GM23248 (cell line): ENCODE results near the gene CTXND2. TPM values are rescaled to one million over a fixed set of nuclear protein-coding genes. Genes with fewer than 3 reads are reported as not detected.
"Not testable (repeated sequence)": the region's sequence is repeated elsewhere in the genome, so short reads cannot be mapped to it uniquely, and the experiment has no call there.

Source experiments
- DNase-seq: peaks from one replicate; pipeline ENCODE4 v3.0.0-alpha.2; 2015
- H2AFZ ChIP-seq: fragments of 200-600 bp; sonication (generic); 2 replicates; pipeline ENCODE4 v1.6.1; 2016; ENCODE audit warnings: antibody characterized with exemption
- H3F3A ChIP-seq: fragments of 200-600 bp; sonication (generic); 2 replicates; pipeline ENCODE4 v1.6.1; 2016; ENCODE audit warnings: mild to moderate bottlenecking, antibody characterized with exemption, mixed run types; ENCODE audit not compliant: insufficient read depth
- H3K27ac ChIP-seq: fragments of 200-600 bp; sonication (generic); 2 replicates; pipeline ENCODE4 v1.5.1; 2016; ENCODE audit warnings: mild to moderate bottlenecking
- H3K27me3 ChIP-seq: fragments of 200-600 bp; sonication (generic); replicated peaks from 2 replicates; pipeline ENCODE4 v1.6.1; 2016; ENCODE audit warnings: mild to moderate bottlenecking; ENCODE audit not compliant: insufficient read depth
- H3K36me3 ChIP-seq: fragments of 200-600 bp; sonication (generic); 2 replicates; pipeline ENCODE4 v1.6.1; 2016; ENCODE audit warnings: low read depth, mild to moderate bottlenecking
- H3K4me1 ChIP-seq: fragments of 200-600 bp; sonication (generic); 2 replicates; pipeline ENCODE4 v1.6.1; 2016; ENCODE audit warnings: mild to moderate bottlenecking; ENCODE audit not compliant: insufficient read depth
- H3K4me2 ChIP-seq: fragments of 200-600 bp; sonication (generic); one replicate; pipeline ENCODE4 v1.6.1; 2016; ENCODE audit warnings: mild to moderate bottlenecking; ENCODE audit not compliant: unreplicated experiment
- H3K4me3 ChIP-seq: fragments of 200-600 bp; sonication (generic); 2 replicates; pipeline ENCODE4 v1.5.1; 2016; ENCODE audit warnings: mild to moderate bottlenecking
- H3K79me2 ChIP-seq: fragments of 200-600 bp; sonication (generic); 2 replicates; pipeline ENCODE4 v1.6.1; 2016; ENCODE audit warnings: mild to moderate bottlenecking; ENCODE audit not compliant: insufficient read depth
- H3K9ac ChIP-seq: fragments of 200-600 bp; sonication (generic); 2 replicates; pipeline ENCODE4 v1.6.1; 2016; ENCODE audit warnings: mild to moderate bottlenecking
- H3K9me2 ChIP-seq: fragments of 200-600 bp; sonication (generic); 2 replicates; pipeline ENCODE4 v1.6.1; 2016; ENCODE audit warnings: mixed run types, mild to moderate bottlenecking, moderate library complexity; ENCODE audit not compliant: insufficient read depth
- H3K9me3 ChIP-seq: fragments of 200-600 bp; sonication (generic); one replicate; pipeline ENCODE4 v1.6.1; 2017; ENCODE audit warnings: low read depth
- H4K20me1 ChIP-seq: fragments of 200-600 bp; sonication (generic); 2 replicates; pipeline ENCODE4 v1.6.0; 2016; ENCODE audit not compliant: insufficient read depth
- EZH2 ChIP-seq: fragments of 200-600 bp; sonication (generic); IDR thresholded peaks from 2 replicates; pipeline ENCODE4 v1.6.1; 2018; ENCODE audit warnings: antibody characterized with exemption, mild to moderate bottlenecking; ENCODE audit not compliant: insufficient read depth, poor library complexity, severe bottlenecking
- EZH2phosphoT487 ChIP-seq: fragments of 200-600 bp; sonication (generic); IDR thresholded peaks from 2 replicates; pipeline ENCODE4 v1.6.1; 2018; ENCODE audit warnings: antibody characterized with exemption, moderate library complexity, mild to moderate bottlenecking, low read depth; ENCODE audit not compliant: insufficient read depth
- WGBS, 2 experiments: methylation state at CpG; one replicate each; pipeline ENCODE4 v1.1.6; 2015 to 2017; ENCODE audit warnings: low lambda C conversion rate in 2 of 2, low coverage in 1 of 2; ENCODE audit errors: missing lambda C conversion rate in 2 of 2; 5-methylcytosine and 5-hydroxymethylcytosine counted together
- in situ Hi-C: fragments of 300-500 bp; cut with MboI; formaldehyde crosslinking; loops from 2 replicates; pipeline ENCODE4 v1.15.0; 2020
- polyA plus RNA-seq: library from polyadenylated mRNA; unstranded; fragments of >200 nt; fragmentation: Nextera tagmentation; extraction: Ambion mirVana; gene quantifications from 2 replicates; pipeline ENCODE4 v1.2.1, GENCODE V29; 2016
- total RNA-seq: library from RNA; depleted of rRNA; stranded (reverse); fragments of >200 nt; shearing (Covaris generic); gene quantifications from 2 replicates; pipeline ENCODE4 v1.2.3, GENCODE V29; 2014; rRNA removed

The CTXND2 gene
- total RNA-seq (not detected in 2 replicates), polyA plus RNA-seq (not detected in 2 replicates)

DNA sequence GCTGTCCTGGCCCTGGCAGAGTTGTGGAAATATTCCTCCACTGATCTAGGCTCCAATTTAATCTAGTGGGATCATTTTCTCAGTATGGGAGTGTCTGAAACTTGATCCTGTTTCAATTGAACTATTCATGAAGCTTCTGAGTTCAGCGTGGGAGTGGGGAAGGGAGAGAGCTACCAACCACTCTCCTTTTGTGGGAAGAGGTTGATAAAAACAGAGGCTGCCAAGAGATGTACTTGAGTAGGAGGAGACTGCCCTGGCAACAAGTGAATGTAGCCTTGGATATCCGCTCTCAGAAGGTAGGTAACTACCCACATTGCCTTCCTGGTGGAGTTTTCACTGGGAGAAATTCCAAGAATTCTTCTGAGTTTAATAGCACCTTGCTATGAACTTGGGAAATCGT, at the start of gene CTXND2:
Gene CTXND2, plus strand, starts transcription at position 119 of the 400 bp plus-strand sequence. CDS start 25,179 bp downstream, outside the sequence.
- DNase-seq: peak; percentile 47
- WGBS, 2 experiments: 44 to 53% methylated on average over 3 of the region's 3 CpGs
- Histone ChIP-seq H3K9me2 (no peaks in the 10 kb centered on the region), H4K20me1 (no peaks in the 10 kb centered on the region), H3K79me2 (no peaks in the 10 kb centered on the region), H3K4me2 (no peak within 1 kb of the TSS), H3K4me3 (no peak within 1 kb of the TSS), H3K9me3 (no peaks in the 10 kb centered on the region), H3K36me3 (no peaks in the 10 kb centered on the region), H3K27me3 (no peaks in the 10 kb centered on the region), H3K4me1 (peaks cover 14% of the 10 kb centered on the region), H3K9ac (no peak within 1 kb of the TSS), H3K27ac (no peak within 1 kb of the TSS), H2AFZ (peak within 1 kb of the TSS; percentile 60; the same call in 1 of the 2 replicates), H3F3A (no peaks in the 10 kb centered on the region; the same call in 1 of the 2 replicates)
- no peak for TF ChIP-seq EZH2phosphoT487
- no peak for TF ChIP-seq EZH2
- in situ Hi-C loops: no loop called here

DNA sequence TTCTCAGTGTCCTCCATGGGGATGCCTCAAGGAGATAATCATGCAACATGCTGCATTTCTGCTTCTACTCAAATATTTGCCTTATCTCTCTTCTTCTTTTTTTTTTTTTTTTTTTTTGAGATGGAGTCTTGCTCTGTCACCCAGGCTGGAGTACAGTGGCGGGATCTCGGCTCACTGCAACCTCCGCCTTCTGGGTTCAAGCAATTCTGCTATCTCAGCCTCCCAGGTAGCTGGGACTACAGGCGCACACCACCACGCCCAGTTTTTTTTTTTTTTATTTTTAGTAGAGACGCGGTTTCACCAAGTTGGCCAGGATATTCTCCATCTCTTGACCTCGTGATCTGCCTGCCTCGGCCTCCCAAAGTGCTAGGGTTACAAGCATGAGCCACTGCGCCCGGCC, 46.1 kb upstream of the CTXND2 start:
- Histone ChIP-seq H3K36me3 (peaks cover 39% of the 10 kb centered on the region), H3K79me2 (0 out of 2 replicates have a peak, but pooled peaks cover 15% of the 10 kb centered on the region)
- H3K27ac ChIP-seq, H3K4me1 ChIP-seq, H3K9me3 ChIP-seq, H3K9me2 ChIP-seq, H4K20me1 ChIP-seq, H3K4me3 ChIP-seq, H3K9ac ChIP-seq, H2AFZ ChIP-seq, DNase-seq, H3K4me2 ChIP-seq, in situ Hi-C loops, H3F3A ChIP-seq, H3K27me3 ChIP-seq: not testable (repeated sequence)
- WGBS, 2 experiments: 94 to 97% methylated on average over 5 to 11 of the region's 11 CpGs

DNA sequence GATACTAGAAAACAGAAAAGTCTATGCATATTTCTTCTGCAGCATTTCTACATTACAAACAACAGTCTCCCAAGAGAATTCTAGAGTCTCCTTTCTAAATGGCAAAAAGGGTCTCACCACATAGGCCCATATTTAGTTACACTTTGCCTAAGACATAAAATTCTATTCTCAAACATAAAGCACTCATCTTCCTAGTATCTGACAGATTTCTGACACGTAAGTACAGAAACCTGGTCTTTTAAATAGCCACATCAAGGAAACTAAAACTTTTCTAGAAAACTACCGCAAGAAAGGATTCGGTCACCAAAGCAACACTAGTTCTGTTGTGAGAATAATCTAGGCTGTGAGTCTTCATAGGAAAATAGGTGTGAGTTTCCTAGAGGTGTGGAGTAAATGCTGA, 45.3 kb upstream of the CTXND2 start:
- DNase-seq: no peak

DNA sequence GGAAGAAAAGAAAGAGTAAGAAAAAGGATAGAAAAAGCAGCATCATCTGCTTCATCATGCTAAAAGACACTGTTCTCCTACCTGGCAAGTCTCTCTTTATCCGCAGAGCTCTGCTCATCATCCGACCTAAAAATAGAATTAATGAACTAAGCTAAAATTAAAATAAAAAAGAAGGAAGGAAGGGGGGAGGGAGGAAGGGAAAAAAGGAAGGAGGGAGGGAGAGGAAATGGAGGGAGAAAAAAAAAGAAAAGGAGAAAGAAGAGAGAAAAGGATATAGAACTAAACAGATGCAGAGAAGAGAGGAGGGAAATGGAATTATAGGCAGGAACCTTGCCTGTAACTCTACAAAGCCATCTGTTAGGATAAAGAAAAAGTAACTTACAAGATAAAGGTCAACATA, 44.6 kb upstream of the CTXND2 start:
- no peak overlapping the region for H2AFZ ChIP-seq
- 48 to 52% methylated on average over 2 of the region's 2 CpGs for WGBS, 2 experiments
- H3F3A ChIP-seq: no peaks in the 10 kb centered on the region
- TF ChIP-seq EZH2phosphoT487: no peak
- no peak for TF ChIP-seq EZH2
- no peaks in the 10 kb centered on the region for H3K4me1 ChIP-seq
- no peak overlapping the region for H3K27ac ChIP-seq
- peaks cover 21% of the 10 kb centered on the region; the same call in 1 of the 2 replicates for H3K79me2 ChIP-seq
- H3K9me3 ChIP-seq: no peaks in the 10 kb centered on the region
- no peak overlapping the region for H3K9ac ChIP-seq
- H3K27me3 ChIP-seq: no peaks in the 10 kb centered on the region
- no peak overlapping the region for H3K4me3 ChIP-seq
- in situ Hi-C loops: no loop called here
- no peaks in the 10 kb centered on the region for H3K9me2 ChIP-seq
- no peak overlapping the region for H3K4me2 ChIP-seq
- DNase-seq: no peak
- H4K20me1 ChIP-seq: no peaks in the 10 kb centered on the region
- H3K36me3 ChIP-seq: peaks cover 34% of the 10 kb centered on the region; the same call in 1 of the 2 replicates

More for the DNA sequence above, 45.3 kb upstream of the CTXND2 start:
- H3K79me2 ChIP-seq: peaks cover 15% of the 10 kb centered on the region; the same call in 1 of the 2 replicates
- H3K27me3 ChIP-seq: no peaks in the 10 kb centered on the region
- H3F3A ChIP-seq: no peaks in the 10 kb centered on the region
- 96 to 100% methylated on average over 3 of the region's 3 CpGs for WGBS, 2 experiments
- no peaks in the 10 kb centered on the region for H3K9me2 ChIP-seq
- no peaks in the 10 kb centered on the region for H3K9me3 ChIP-seq
- no peak overlapping the region for H3K4me2 ChIP-seq
- in situ Hi-C loops: no loop called here
- no peaks in the 10 kb centered on the region for H3K4me1 ChIP-seq
- no peak overlapping the region for H3K27ac ChIP-seq
- H2AFZ ChIP-seq: no peak overlapping the region
- H3K4me3 ChIP-seq: no peak overlapping the region
- peaks cover 37% of the 10 kb centered on the region; the same call in 1 of the 2 replicates for H3K36me3 ChIP-seq
- TF ChIP-seq EZH2phosphoT487 (no peak), EZH2 (no peak)
- no peaks in the 10 kb centered on the region for H4K20me1 ChIP-seq
- no peak overlapping the region for H3K9ac ChIP-seq

DNA sequence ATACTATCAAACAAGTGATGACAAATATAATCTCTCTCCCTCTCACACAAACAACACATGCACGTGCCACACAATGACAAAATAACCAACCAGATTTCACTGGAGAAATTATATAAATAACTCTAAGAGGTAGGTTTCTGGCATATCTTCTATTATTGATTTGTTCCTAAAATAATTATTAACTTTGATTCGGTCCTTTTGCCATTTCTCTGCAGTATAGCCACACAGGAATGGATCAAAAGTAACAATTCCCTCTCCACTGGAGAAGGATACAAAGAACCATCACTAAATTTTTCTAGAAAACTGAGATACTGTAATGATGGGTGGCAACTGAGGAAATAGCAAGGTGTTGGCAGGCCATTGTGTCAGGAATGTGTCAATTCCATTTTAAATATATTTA, 44.0 kb upstream of the CTXND2 start:
- H3K27ac ChIP-seq: no peak overlapping the region
- no peaks in the 10 kb centered on the region for H3K9me3 ChIP-seq
- H3K9ac ChIP-seq: no peak overlapping the region
- WGBS, 2 experiments: 38 to 62% methylated on average over 2 of the region's 2 CpGs
- H3K4me3 ChIP-seq: no peak overlapping the region
- no peak overlapping the region for H3K4me2 ChIP-seq
- no peak for DNase-seq
- H2AFZ ChIP-seq: no peak overlapping the region
- H3K79me2 ChIP-seq: peaks cover 21% of the 10 kb centered on the region; the same call in 1 of the 2 replicates
- in situ Hi-C loops: no loop called here
- H4K20me1 ChIP-seq: no peaks in the 10 kb centered on the region
- H3K27me3 ChIP-seq: no peaks in the 10 kb centered on the region
- no peaks in the 10 kb centered on the region for H3K9me2 ChIP-seq
- H3F3A ChIP-seq: no peaks in the 10 kb centered on the region
- no peaks in the 10 kb centered on the region for H3K4me1 ChIP-seq
- peaks cover 36% of the 10 kb centered on the region for H3K36me3 ChIP-seq
- TF ChIP-seq EZH2 (no peak), EZH2phosphoT487 (no peak)
